SU-DHL-6 (cell line): ENCODE data around the gene ERVH48-1.

Source experiments
- CTCF ChIP-seq: fragments of 200-600 bp; sonication (generic); IDR thresholded peaks from one replicate; pipeline ENCODE4 v1.5.1; 2017; ENCODE audit warnings: antibody characterized with exemption, mild to moderate bottlenecking, low read length, moderate library complexity; ENCODE audit not compliant: insufficient read depth, poor library complexity, severe bottlenecking
- EZH2phosphoT487 ChIP-seq: fragments of 200-600 bp; sonication (generic), shearing (Covaris generic); conservative IDR thresholded peaks from 2 replicates; pipeline ENCODE4 v1.6.1; 2018; ENCODE audit warnings: mild to moderate bottlenecking, antibody characterized with exemption, low read length, moderate library complexity, mixed read lengths

DNA sequence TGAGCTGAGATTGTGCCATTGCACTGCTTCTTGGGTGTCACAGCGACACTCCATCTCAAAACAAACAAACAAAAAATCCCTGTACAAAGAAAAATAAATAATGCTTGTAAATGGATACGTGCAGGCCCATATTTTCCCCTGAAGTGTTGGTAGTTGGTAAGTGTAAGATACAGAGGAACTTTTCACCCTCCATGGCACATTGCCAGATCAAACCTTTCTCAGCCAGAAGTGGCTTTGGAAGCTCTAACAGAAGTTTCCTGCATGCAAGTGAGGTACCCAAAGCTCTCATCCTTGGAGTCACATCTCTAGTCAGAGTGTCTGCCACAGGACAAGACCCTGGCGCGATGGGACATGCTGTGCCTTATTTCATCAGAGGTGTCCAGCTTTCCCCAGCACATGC lies 25.0 kb downstream of the ERVH48-1 start:
- TF ChIP-seq CTCF = no peak
- TF ChIP-seq EZH2phosphoT487 = no peak
